Adrenal gland (tissue), 5 donors: ENCODE results near the gene RASD1.

ENCODE experiments used
- CTCF ChIP-seq, 6 experiments: fragments of 450-650 bp in 4 of 6; fragments of 200-600 bp in 2 of 6; sonication (generic) in 1 of 6; IDR thresholded peaks; 1 replicate in 5 of 6; 2 replicates in 1 of 6; pipeline versions ENCODE4 v1.5.1 to v1.8.0; 2016 to 2021; ENCODE audit warnings: antibody characterized with exemption in 6 of 6, mild to moderate bottlenecking in 2 of 6, moderate library complexity in 1 of 6
- POLR2A ChIP-seq, 2 donors: fragments of 450-650 bp; IDR thresholded peaks; one replicate each; pipeline ENCODE4 v1.6.1; 2017; ENCODE audit warnings: antibody characterized with exemption in 2 of 2, mild to moderate bottlenecking in 2 of 2, moderate library complexity in 1 of 2
- donor health status: DM: no; HTN: no; CAD: no.

GRCh38 chr17:17513626-17514025 lies 17.4 kb upstream of the RASD1 start:
- no peak for TF ChIP-seq POLR2A (IDR thresholded peaks at IDR 0.05)
- no peak for TF ChIP-seq CTCF (IDR thresholded peaks at IDR 0.05)
